Measurements from ENCODE around the gene SIGLEC11. TPM values are rescaled to one million over a fixed set of nuclear protein-coding genes. Genes with fewer than 3 reads are reported as not detected.

The SIGLEC11 gene
- total RNA-seq, 1 donor from 2014 or later: 7.7 TPM

GRCh38 chr19:49981603-49982593, 20.9 kb upstream of the SIGLEC11 start:
- DNase-seq: no peak
- ATAC-seq: no peak
- Histone ChIP-seq H3K4me1 (no peaks in the 10 kb centered on the region), H3K4me3 (no peak overlapping the region), H3K27ac (no peak overlapping the region), H3K36me3 (peaks cover 85% of the 10 kb centered on the region), H3K27me3 (ENCODE audit: low read depth) (no peaks in the 10 kb centered on the region), H3K9me3 (no peaks in the 10 kb centered on the region)
- intact Hi-C loops (cut with DNase I): no loop called here
- no peak for TF ChIP-seq CTCF (IDR thresholded peaks at IDR 0.05)

- H3K4me3 ChIP-seq: no peak overlapping the region
- intact Hi-C loops (cut with DNase I): no loop called here
- no peaks in the 10 kb centered on the region for H3K27me3 ChIP-seq (ENCODE audit: low read depth)
- no peaks in the 10 kb centered on the region for H3K4me1 ChIP-seq
- peaks cover 69% of the 10 kb centered on the region for H3K36me3 ChIP-seq
- DNase-seq (no peak), ATAC-seq (no peak)
- H3K9me3 ChIP-seq: no peaks in the 10 kb centered on the region
- TF ChIP-seq CTCF (IDR thresholded peaks at IDR 0.05): no peak
- no peak overlapping the region for H3K27ac ChIP-seq
Measured at GRCh38 chr19:49978324-49978723, 17.4 kb upstream of the SIGLEC11 start.

- no peaks in the 10 kb centered on the region for H3K27me3 ChIP-seq (ENCODE audit: low read depth)
- no peaks in the 10 kb centered on the region for H3K4me1 ChIP-seq
- H3K9me3 ChIP-seq: no peaks in the 10 kb centered on the region
- peaks cover 68% of the 10 kb centered on the region for H3K36me3 ChIP-seq
- DNase-seq (no peak), ATAC-seq (no peak)
- no peak overlapping the region for H3K4me3 ChIP-seq
- intact Hi-C loops (cut with DNase I): no loop called here
- H3K27ac ChIP-seq: no peak overlapping the region
- TF ChIP-seq CTCF (IDR thresholded peaks at IDR 0.05): no peak
Measured at GRCh38 chr19:49977881-49978280, 16.9 kb upstream of the SIGLEC11 start.

- Histone ChIP-seq H3K27me3 (ENCODE audit: low read depth) (no peaks in the 10 kb centered on the region), H3K9me3 (no peaks in the 10 kb centered on the region), H3K4me3 (no peak overlapping the region), H3K4me1 (peaks cover 2% of the 10 kb centered on the region), H3K36me3 (peaks cover 64% of the 10 kb centered on the region), H3K27ac (no peak overlapping the region)
- intact Hi-C loops (cut with DNase I): no loop called here
- TF ChIP-seq CTCF (IDR thresholded peaks at IDR 0.05): no peak
- no peak for ATAC-seq
- peak; percentile 39 for DNase-seq
Measured at GRCh38 chr19:49977076-49977475, 16.1 kb upstream of the SIGLEC11 start.

- Histone ChIP-seq H3K27ac (no peak overlapping the region), H3K4me1 (peaks cover 5% of the 10 kb centered on the region), H3K36me3 (peaks cover 58% of the 10 kb centered on the region), H3K27me3 (ENCODE audit: low read depth) (no peaks in the 10 kb centered on the region), H3K9me3 (no peaks in the 10 kb centered on the region), H3K4me3 (no peak overlapping the region)
- DNase-seq (peak; percentile 31), ATAC-seq (no peak)
- intact Hi-C loops (cut with DNase I): no loop called here
- TF ChIP-seq CTCF (IDR thresholded peaks at IDR 0.05): no peak
Measured at GRCh38 chr19:49976496-49976895, 15.5 kb upstream of the SIGLEC11 start.

All from lower lobe of right lung (tissue), 2 donors.